ENCODE measurements around the gene PICALM.

PICALM gene

GRCh38 chr11:86087256-86087655 is 18.4 kb upstream of the PICALM start:
- Histone ChIP-seq H3K4me2 (ENCODE audit: low read length) (no peak overlapping the region), H3K9me3 (ENCODE audit: control insufficient read depth, low read length) (no peaks in the 10 kb centered on the region), H3K9ac (no peak overlapping the region), H3K27me3 (ENCODE audit: control insufficient read depth, insufficient read depth, low read length) (no peaks in the 10 kb centered on the region), H3K4me1 (no peaks in the 10 kb centered on the region), H3K27ac (no peak overlapping the region), H2AFZ (no peak overlapping the region), H3K79me2 (no peaks in the 10 kb centered on the region), H3K36me3 (ENCODE audit: control insufficient read depth, insufficient read depth, low read length) (no peaks in the 10 kb centered on the region), H3K4me3 (ENCODE audit: low read depth, low read length) (no peak overlapping the region)
- TF ChIP-seq CTCF (IDR thresholded peaks at IDR 0.05): no peak

- H3K36me3 ChIP-seq (ENCODE audit: control insufficient read depth, insufficient read depth, low read length): no peaks in the 10 kb centered on the region
- H3K27me3 ChIP-seq (ENCODE audit: control insufficient read depth, insufficient read depth, low read length): no peaks in the 10 kb centered on the region
- H2AFZ ChIP-seq: no peak overlapping the region
Observed at GRCh38 chr11:86081455-86081854, 12.6 kb upstream of the PICALM start.

GRCh38 chr11:86079421-86079820 is 10.5 kb upstream of the PICALM start:
- H3K27me3 ChIP-seq (ENCODE audit: control insufficient read depth, insufficient read depth, low read length): no peaks in the 10 kb centered on the region
- no peaks in the 10 kb centered on the region for H3K9me3 ChIP-seq (ENCODE audit: control insufficient read depth, low read length)
- TF ChIP-seq CTCF (IDR thresholded peaks at IDR 0.05): no peak
- no peaks in the 10 kb centered on the region for H3K79me2 ChIP-seq
- no peaks in the 10 kb centered on the region for H3K4me1 ChIP-seq
- no peak overlapping the region for H2AFZ ChIP-seq
- H3K4me3 ChIP-seq (ENCODE audit: low read depth, low read length): no peak overlapping the region
- no peak overlapping the region for H3K9ac ChIP-seq
- H3K4me2 ChIP-seq (ENCODE audit: low read length): no peak overlapping the region
- H3K27ac ChIP-seq: no peak overlapping the region
- H3K36me3 ChIP-seq (ENCODE audit: control insufficient read depth, insufficient read depth, low read length): no peaks in the 10 kb centered on the region

More at GRCh38 chr11:86081455-86081854, 12.6 kb upstream of the PICALM start:
- Histone ChIP-seq H3K4me2 (ENCODE audit: low read length) (no peak overlapping the region), H3K9ac (no peak overlapping the region), H3K27ac (no peak overlapping the region), H3K4me1 (no peaks in the 10 kb centered on the region), H3K79me2 (no peaks in the 10 kb centered on the region), H3K4me3 (ENCODE audit: low read depth, low read length) (no peak overlapping the region), H3K9me3 (ENCODE audit: control insufficient read depth, low read length) (no peaks in the 10 kb centered on the region)
- no peak for TF ChIP-seq CTCF (IDR thresholded peaks at IDR 0.05)

- Histone ChIP-seq H3K27ac (no peak overlapping the region), H3K27me3 (ENCODE audit: control insufficient read depth, insufficient read depth, low read length) (no peaks in the 10 kb centered on the region), H3K9ac (no peak overlapping the region), H3K36me3 (ENCODE audit: control insufficient read depth, insufficient read depth, low read length) (no peaks in the 10 kb centered on the region), H3K4me2 (ENCODE audit: low read length) (no peak overlapping the region), H3K9me3 (ENCODE audit: control insufficient read depth, low read length) (no peaks in the 10 kb centered on the region), H3K4me1 (peaks cover 9% of the 10 kb centered on the region), H3K4me3 (ENCODE audit: low read depth, low read length) (no peak overlapping the region), H3K79me2 (no peaks in the 10 kb centered on the region), H2AFZ (no peak overlapping the region)
- no peak for TF ChIP-seq CTCF (IDR thresholded peaks at IDR 0.05)
Observed at GRCh38 chr11:86073948-86074347, 5.1 kb upstream of the PICALM start.

GRCh38 chr11:86072211-86072610 is 3.3 kb upstream of the PICALM start:
- Histone ChIP-seq H3K4me2 (ENCODE audit: low read length) (no peak overlapping the region), H3K27me3 (ENCODE audit: control insufficient read depth, insufficient read depth, low read length) (no peaks in the 10 kb centered on the region), H3K4me1 (peaks cover 9% of the 10 kb centered on the region), H3K9ac (no peak overlapping the region), H3K27ac (no peak overlapping the region), H3K36me3 (ENCODE audit: control insufficient read depth, insufficient read depth, low read length) (no peaks in the 10 kb centered on the region), H2AFZ (no peak overlapping the region), H3K4me3 (ENCODE audit: low read depth, low read length) (no peak overlapping the region), H3K79me2 (peaks cover 5% of the 10 kb centered on the region), H3K9me3 (ENCODE audit: control insufficient read depth, low read length) (no peaks in the 10 kb centered on the region)
- TF ChIP-seq CTCF (IDR thresholded peaks at IDR 0.05): no peak
